ENCODE measurements around the gene TWIST2. TPM values are rescaled to one million over a fixed set of nuclear protein-coding genes. Genes with fewer than 3 reads are reported as not detected.

TWIST2 gene
- total RNA-seq, 1 experiment from 2014 or later, result 0.22 TPM

- no peak overlapping the region for H3K4ac ChIP-seq (ENCODE audit: low read depth, low read length)
- H2BK12ac ChIP-seq (ENCODE audit: insufficient read length, low read depth, low read length), result no peak overlapping the region
- H3K4me1 Mint-ChIP-seq, result no peaks in the 10 kb centered on the region
- no peak overlapping the region for H2AFZ ChIP-seq (ENCODE audit: low read length)
- peaks cover 2 to 3% of the 10 kb centered on the region in 2 experiments; a peak in 1 of 5 replicates for H3K9me3 Mint-ChIP-seq
- H4K8ac ChIP-seq (replicated peaks; ENCODE audit: insufficient read length, low read depth, low read length), result no peak overlapping the region
- no peaks in the 10 kb centered on the region for H3K23me2 ChIP-seq (ENCODE audit: insufficient read length, low read depth, low read length, poor library complexity, severe bottlenecking)
- no peak overlapping the region for H3K27ac Mint-ChIP-seq
- no peak overlapping the region for H3K14ac ChIP-seq (ENCODE audit: insufficient read depth, low read length)
- H4K20me1 ChIP-seq (ENCODE audit: control insufficient read depth, insufficient read depth, insufficient read length), result no peaks in the 10 kb centered on the region
- peaks cover 23% of the 10 kb centered on the region for H3K27me3 Mint-ChIP-seq (ENCODE audit: low read depth)
- H3K9me3 ChIP-seq (ENCODE audit: control insufficient read depth, low read depth, low read length), result no peaks in the 10 kb centered on the region
- no peaks in the 10 kb centered on the region for H3K36me3 Mint-ChIP-seq (ENCODE audit: insufficient read depth in 1 of 3, low read depth in 3 of 3)
- H3K4me2 ChIP-seq (ENCODE audit: insufficient read depth, insufficient read length, low read length), result no peak overlapping the region
- no peak overlapping the region for H3K23ac ChIP-seq (ENCODE audit: insufficient read length, low read depth, low read length)
- no peak overlapping the region for H3K27ac ChIP-seq (ENCODE audit: insufficient read length, low read depth, low read length)
- H3K4me3 Mint-ChIP-seq, result no peak overlapping the region
- no peaks in the 10 kb centered on the region for H3K79me2 ChIP-seq (ENCODE audit: insufficient read depth, low read length)
- H3K27me3 ChIP-seq (ENCODE audit: insufficient read depth, low read length), result no peaks in the 10 kb centered on the region
- no peak for TF ChIP-seq CTCF (conservative IDR thresholded peaks at IDR 0.05)
- no peak overlapping the region for H3K56ac ChIP-seq (ENCODE audit: insufficient read length, low read depth, low read length)
- no peak overlapping the region for H4K5ac ChIP-seq (ENCODE audit: insufficient read length, low read depth, low read length)
- DNase-seq, result no peak
- H2BK5ac ChIP-seq (ENCODE audit: insufficient read length, low read length), result no peak overlapping the region
- H2BK120ac ChIP-seq (ENCODE audit: low read depth, low read length, poor library complexity, severe bottlenecking), result no peak overlapping the region
- no CpG with 5 or more reads among the region's 6 CpGs for WGBS (ENCODE audit: extremely low coverage, insufficient read length, low lambda C conversion rate)
- no peak overlapping the region for H4K91ac ChIP-seq (ENCODE audit: insufficient read length, low read depth, low read length)
- H3K79me1 ChIP-seq (ENCODE audit: insufficient read depth, low read depth, low read length, poor library complexity, severe bottlenecking), result no peaks in the 10 kb centered on the region
- no peaks in the 10 kb centered on the region for H3K4me1 ChIP-seq (ENCODE audit: insufficient read depth, low read length)
- no peak overlapping the region for H3T11ph ChIP-seq (ENCODE audit: low read length)
- H3K9ac ChIP-seq (ENCODE audit: extremely low read depth, insufficient read length, low read length), result no peak overlapping the region
- no peak overlapping the region for H2AK5ac ChIP-seq (ENCODE audit: insufficient read length, low read length)
- no peak overlapping the region for H2BK20ac ChIP-seq (ENCODE audit: low read depth, low read length, poor library complexity, severe bottlenecking)
- H3K18ac ChIP-seq (ENCODE audit: insufficient read length, low read depth, low read length), result no peak overlapping the region
- no peak overlapping the region for H2BK15ac ChIP-seq (ENCODE audit: low read depth, low read length)
Observed at GRCh38 chr2:238879043-238879442, 31.2 kb downstream of the TWIST2 start.

Measured in H9 (cell line).